GM21381 (cell line): ENCODE data around the gene BDH1.
"Not testable (repeated sequence)": the region's sequence is repeated elsewhere in the genome, so short reads cannot be mapped to it uniquely, and the experiment has no call there.

Experiments used
- ATAC-seq: cut with Tn5 transposase; IDR thresholded peaks from one replicate; pipeline ENCODE4 v1.9.1; 2021; ENCODE audit warnings: mild to moderate bottlenecking, moderate library complexity; ENCODE audit not compliant: unreplicated experiment

The BDH1 gene

DNA sequence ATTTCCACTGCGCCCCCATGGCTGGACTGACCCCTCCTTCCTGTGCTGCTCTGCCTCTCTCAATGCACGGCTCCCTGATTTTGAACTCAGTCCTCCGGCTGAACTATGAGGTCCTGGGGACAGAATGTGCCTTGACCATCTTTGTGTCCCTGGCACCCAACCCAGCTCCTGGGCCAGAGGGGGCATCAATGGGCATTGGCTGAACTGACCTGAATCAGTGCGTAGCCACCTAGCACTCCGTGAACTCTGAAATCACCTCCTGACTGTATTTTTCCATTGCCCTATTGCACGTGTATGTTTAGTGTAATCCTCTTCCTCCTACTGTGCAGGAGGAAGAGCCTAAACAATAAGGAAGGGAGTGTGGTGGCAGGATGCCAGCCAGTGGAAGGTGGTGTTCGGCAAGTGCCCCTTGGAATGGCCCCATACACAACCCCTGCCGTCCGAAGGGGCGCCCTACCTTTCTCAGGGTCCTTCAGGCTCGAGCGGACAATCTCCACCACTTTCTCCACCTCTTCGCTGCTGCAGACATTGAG lies 33.5 kb downstream of the BDH1 start:
- no peak for ATAC-seq

GRCh38 chr3:197521277-197522182 lies 34.2 kb downstream of the BDH1 start:
- ATAC-seq, result no peak

GRCh38 chr3:197520311-197521276 lies 35.2 kb downstream of the BDH1 start:
- ATAC-seq, result no peak

DNA sequence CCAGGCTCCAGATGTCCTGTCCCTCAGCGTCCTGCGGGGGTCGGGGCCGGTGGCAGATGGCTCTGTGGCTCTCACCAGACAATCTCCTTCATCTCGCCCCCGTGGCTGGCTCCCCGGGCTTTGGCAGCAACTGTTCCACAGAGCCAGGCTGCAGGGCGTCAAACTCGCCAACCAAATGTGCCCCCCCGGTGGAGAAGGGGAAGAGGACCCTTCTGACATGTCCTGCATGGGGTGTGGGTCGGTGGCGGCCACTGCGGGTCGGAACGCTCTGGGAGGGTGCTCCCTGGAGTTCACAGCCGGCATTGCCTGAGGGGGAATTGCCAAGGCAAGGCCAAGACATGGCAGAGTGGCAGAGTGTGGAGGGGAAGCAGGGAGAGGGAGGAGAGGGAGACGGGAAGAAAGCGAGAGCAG lies 36.0 kb downstream of the BDH1 start:
- ATAC-seq, result no peak

GRCh38 chr3:197518881-197519421 lies 36.8 kb downstream of the BDH1 start:
- no peak for ATAC-seq

- ATAC-seq, result not testable (repeated sequence)
These were observed 37.7 kb downstream of the BDH1 start for GRCh38 chr3:197517922-197518683.

DNA sequence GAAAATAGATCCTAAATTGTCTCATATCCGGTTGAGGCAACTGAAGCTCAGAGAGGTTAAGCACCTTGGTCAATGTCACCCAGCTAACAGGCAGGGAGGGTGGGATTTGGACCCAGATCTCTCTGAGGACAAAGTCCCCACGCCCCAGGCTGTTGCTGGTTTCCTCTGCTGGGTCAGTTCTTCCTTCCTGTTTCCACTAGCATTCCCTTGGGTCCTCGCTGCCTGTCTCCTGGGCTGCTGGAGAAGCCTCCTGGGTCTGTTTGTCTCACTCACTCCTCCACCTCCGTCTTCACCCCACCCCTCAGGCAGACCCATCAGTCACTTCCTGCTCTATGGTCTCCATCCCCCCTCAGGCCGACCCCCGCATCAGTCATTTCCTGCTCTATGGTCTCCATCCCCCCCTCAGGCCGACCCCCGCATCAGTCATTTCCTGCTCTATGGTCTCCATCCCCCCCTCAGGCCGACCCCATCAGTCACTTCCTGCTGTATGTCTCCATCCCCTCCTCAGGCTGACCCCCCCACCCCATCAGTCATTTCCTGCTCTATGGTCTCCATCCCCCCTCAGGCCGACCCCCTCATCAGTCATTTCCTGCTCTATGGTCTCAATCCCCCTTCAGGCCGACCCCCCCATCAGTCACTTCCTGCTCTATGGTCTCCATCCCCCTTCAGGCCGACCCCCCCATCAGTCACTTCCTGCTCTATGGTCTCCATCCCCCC lies 38.7 kb downstream of the BDH1 start:
- not testable (repeated sequence) for ATAC-seq

GRCh38 chr3:197516517-197516889 lies 39.3 kb downstream of the BDH1 start:
- ATAC-seq, result no peak

GRCh38 chr3:197514786-197515355 lies 40.9 kb downstream of the BDH1 start:
- no peak for ATAC-seq

- no peak for ATAC-seq
These were observed 41.6 kb downstream of the BDH1 start for GRCh38 chr3:197513953-197514785.

GRCh38 chr3:197512691-197513571 lies 42.8 kb downstream of the BDH1 start:
- no peak for ATAC-seq

- ATAC-seq, result no peak
These were observed 43.7 kb downstream of the BDH1 start for GRCh38 chr3:197511853-197512635.

DNA sequence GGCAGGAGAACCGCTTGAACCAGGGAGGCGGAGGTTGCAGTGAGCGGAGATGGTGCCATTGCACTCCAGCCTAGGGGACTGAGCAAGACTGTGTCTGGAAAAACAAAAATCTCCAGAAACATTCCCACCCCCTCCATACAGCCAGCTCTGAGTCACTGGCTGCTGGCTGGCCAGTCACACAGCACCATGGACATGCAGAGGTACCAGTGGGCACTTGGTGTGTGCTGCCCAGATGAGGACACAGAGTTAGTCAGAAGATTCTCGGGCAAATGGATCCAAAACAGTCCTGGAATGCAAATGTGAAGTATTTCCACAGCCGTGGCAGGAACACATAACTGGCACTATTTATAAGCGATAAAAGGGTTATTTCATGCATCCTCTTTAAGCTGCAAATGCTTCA lies 44.6 kb downstream of the BDH1 start:
- ATAC-seq, result no peak

DNA sequence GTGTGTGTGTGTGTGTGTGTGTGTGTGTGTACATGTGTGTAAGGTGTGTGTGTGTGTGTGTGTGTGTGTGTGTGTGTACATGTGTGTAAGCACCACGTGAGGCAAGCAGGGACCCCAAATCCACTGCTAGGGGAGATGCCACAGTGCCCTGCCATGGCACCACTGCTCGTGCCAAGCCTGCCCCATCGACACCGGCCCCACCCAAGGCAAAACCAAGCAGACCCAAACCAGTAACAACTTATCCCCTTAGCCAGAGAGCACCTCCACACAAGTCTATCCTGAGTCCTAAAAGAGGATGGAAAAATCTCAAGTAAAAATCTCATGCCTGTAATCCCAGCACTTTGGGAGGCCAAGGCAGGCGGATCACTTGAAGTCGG lies 45.1 kb downstream of the BDH1 start:
- no peak for ATAC-seq

GRCh38 chr3:197508924-197509775 lies 46.6 kb downstream of the BDH1 start:
- no peak for ATAC-seq

GRCh38 chr3:197508461-197508860 lies 47.3 kb downstream of the BDH1 start:
- no peak for ATAC-seq
